DMS 273 treated with DMSO at 0.1 percent for 48 hours (cell line): ENCODE results near the gene PIK3IP1.

Source experiments
- DNase-seq: peaks from one replicate; lab custom pipeline; 2025; lab: John Stamatoyannopoulos, UW

The PIK3IP1 gene

GRCh38 chr22:31278626-31279326, 13.5 kb downstream of the PIK3IP1 start:
- DNase-seq = no peak

DNA sequence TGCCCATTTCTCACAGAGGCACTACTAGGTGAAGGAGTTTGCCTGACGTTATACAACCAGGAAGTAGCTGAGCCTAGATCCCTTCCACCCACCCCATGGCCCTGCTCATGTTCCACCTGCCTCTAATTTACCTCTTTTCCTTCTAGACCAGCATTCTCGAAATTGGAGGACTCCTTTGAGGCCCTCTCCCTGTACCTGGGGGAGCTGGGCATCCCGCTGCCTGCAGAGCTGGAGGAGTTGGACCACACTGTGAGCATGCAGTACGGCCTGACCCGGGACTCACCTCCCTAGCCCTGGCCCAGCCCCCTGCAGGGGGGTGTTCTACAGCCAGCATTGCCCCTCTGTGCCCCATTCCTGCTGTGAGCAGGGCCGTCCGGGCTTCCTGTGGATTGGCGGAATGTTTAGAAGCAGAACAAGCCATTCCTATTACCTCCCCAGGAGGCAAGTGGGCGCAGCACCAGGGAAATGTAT, 14.1 kb downstream of the PIK3IP1 start:
- DNase-seq = no peak

DNA sequence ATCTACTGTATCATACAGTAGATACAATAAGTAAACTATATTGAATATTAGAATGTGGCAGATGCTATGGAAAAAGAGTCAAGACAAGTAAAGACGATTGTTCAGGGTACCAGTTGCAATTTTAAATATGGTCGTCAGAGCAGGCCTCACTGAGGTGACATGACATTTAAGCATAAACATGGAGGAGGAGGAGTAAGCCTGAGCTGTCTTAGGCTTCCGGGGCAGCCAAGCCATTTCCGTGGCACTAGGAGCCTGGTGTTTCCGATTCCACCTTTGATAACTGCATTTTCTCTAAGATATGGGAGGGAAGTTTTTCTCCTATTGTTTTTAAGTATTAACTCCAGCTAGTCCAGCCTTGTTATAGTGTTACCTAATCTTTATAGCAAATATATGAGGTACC, 14.5 kb downstream of the PIK3IP1 start:
- DNase-seq = no peak

DNA sequence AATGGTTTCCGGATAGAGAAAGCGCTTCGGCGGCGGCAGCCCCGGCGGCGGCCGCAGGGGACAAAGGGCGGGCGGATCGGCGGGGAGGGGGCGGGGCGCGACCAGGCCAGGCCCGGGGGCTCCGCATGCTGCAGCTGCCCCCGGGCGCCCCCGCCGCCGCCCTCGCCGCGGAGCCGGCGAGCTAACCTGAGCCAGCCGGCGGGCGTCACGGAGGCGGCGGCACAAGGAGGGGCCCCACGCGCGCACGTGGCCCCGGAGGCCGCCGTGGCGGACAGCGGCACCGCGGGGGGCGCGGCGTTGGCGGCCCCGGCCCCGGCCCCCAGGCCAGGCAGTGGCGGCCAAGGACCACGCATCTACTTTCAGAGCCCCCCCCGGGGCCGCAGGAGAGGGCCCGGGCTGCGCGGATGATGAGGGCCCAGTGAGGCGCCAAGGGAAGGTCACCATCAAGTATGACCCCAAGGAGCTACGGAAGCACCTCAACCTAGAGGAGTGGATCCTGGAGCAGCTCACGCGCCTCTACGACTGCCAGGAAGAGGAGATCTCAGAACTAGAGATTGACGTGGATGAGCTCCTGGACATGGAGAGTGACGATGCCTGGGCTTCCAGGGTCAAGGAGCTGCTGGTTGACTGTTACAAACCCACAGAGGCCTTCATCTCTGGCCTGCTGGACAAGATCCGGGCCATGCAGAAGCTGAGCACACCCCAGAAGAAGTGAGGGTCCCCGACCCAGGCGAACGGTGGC, 15.7 kb downstream of the PIK3IP1 start:
- no peak for DNase-seq

- DNase-seq = no peak
These were observed 16.7 kb downstream of the PIK3IP1 start for GRCh38 chr22:31275576-31275975.

DNA sequence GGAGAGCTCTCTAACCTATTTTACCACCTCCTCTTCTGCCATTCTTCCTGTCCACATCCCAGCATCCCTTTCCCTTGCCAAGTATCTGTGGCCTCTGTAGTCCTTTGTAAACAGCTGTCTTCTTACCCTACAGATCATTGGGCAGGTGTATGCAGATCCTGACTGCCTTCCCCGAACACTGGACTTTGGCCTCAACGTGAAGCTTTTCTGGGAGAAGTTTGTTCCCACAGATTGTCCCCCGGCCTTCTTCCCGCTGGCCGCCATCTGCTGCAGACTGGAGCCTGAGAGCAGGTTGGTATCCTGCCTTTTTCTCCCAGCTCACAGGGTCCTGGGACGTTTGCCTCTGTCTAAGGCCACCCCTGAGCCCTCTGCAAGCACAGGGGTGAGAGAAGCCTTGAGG, 17.3 kb downstream of the PIK3IP1 start:
- DNase-seq = no peak

DNA sequence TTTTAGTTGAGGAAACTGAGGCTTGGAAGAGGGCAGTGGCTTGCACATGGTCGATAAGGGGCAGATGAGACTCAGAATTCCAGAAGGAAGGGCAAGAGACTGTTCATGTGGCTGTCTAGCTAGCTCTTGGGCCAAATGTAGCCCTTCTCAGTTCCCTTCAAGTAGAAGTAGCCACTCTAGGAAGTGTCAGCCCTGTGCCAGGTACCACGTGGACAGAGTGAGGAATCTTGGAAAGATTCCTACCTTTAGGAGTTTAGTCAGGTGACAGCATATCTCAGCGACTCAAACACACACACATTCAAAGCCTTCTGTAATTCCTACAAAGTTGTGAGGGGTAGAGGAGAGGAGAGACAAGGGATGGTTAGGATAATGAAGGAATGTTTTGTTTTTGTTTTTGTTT, 18.3 kb downstream of the PIK3IP1 start:
- no peak for DNase-seq

DNA sequence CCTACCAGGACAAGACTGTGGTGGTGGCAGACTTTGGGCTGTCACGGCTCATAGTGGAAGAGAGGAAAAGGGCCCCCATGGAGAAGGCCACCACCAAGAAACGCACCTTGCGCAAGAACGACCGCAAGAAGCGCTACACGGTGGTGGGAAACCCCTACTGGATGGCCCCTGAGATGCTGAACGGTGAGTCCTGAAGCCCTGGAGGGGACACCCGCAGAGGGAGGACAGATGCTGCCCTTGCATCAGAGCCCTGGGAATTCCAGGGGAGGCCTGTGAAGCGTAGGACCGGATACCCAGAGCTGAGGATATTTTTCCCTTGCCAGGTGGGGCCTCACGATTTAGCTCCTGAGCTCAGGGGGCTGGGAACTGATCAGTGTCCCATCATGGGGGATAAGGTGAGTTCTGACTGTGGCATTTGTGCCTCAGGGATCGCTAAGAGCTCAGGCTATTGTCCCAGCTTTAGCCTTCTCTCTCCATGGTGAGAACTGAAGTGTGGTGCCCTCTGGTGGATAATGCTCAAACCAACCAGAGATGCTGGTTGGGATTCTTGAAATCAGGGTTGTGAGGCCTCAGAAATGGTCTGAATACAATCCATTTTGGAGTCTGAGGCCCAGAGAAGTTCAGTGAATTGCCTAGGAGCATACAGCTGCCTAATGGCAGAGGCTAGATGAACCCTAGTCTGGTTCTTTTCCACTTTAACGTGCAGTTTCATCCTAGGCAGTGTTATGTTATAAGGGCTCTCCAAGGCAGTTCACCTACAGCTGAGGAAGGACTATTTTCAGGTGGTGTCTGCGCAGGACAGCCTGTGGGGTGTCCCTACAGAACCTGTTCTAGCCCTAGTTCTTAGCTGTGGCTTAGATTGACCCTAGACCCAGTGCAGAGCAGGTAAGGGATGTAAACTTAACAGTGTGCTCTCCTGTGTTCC, 19.5 kb downstream of the PIK3IP1 start:
- DNase-seq = no peak

- no peak for DNase-seq
These were observed 20.8 kb downstream of the PIK3IP1 start for GRCh38 chr22:31271485-31271884.

- DNase-seq = no peak
These were observed 21.3 kb downstream of the PIK3IP1 start for GRCh38 chr22:31271026-31271425.

GRCh38 chr22:31269892-31270579, 22.3 kb downstream of the PIK3IP1 start:
- no peak for DNase-seq

GRCh38 chr22:31268281-31268680, 24.0 kb downstream of the PIK3IP1 start:
- DNase-seq = no peak

DNA sequence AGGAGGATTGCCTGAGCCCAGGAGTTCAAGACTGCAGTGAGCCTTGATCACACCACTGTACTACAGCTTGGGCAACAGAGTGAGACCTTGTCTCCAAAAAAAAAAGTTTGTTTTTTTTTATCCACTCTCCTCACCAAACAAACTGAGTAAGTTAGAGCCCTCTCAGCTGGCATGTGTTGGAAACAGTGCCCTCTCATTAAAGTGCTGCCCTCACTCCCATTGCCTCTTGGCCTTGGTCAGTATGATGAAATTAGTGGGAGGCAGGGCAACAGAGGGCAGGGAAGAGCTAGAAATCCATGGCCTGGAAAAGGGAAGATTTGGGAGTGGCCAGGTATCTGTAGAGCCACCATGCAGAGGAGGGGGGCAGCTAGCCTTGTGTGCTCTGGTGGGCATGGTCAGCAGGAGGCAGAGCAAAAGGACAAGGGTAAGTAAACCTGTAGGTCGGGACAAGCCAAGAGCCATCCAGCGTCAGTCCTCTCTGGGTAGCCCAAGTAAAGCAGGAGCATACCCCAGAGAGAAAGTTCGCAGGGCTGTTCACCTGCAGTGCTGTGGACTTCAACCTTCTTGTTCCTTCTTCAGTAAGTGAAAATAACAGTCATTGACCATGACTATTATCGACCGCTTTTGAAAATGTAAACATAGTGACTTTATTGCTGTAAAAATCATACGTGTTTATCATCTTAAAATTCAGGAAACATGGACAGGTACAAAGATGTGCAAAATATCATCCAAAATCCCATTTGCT, 28.2 kb downstream of the PIK3IP1 start:
- DNase-seq = no peak

GRCh38 chr22:31262312-31263133, 29.8 kb downstream of the PIK3IP1 start:
- DNase-seq = no peak

DNA sequence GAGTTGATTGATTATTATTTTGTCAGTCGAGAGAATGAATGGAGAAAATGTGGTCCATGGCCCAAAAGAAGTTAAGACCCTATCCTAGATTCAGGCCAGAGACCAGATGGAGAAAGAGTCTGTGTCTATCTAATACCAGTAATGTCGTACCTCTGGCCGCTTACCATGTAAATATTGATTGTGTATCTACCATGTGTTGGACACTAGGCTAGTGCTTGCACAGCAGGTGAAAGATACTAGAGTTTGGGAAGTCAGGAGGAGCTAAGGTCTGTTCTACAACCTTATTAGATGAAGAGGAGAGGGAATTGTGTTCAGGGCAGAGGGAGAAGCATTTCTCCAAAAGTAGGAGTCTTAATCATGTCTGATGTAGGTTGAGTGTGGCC, 31.8 kb downstream of the PIK3IP1 start:
- DNase-seq = no peak

DNA sequence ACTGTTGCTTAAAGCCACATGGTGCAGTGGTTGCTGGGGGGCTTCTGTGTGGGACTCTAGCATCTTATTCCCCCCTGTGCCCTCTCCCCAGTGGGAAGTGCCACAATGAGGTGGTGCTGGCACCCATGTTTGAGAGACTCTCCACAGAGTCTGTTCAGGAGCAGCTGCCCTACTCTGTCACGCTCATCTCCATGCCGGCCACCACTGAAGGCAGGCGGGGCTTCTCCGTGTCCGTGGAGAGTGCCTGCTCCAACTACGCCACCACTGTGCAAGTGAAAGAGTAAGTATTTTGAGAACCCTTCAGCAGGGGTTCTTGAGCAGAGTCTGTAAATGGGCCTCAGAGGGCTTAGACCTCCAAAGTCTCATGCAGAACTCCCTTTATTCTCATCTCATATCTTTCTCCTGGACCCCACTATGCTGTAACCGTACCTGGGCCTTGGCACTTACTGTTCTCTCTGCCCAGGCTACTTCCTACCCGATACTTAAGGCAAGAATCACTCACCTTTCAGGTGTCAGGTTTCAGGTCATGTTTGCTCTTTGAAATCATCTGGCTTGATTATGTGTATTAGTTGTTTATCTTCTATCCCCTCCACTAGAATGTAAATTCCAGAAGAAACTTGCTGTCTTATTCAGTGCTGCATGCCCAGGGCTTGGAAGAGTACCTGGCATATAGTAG, 32.4 kb downstream of the PIK3IP1 start:
- DNase-seq = no peak

- no peak for DNase-seq
These were observed 38.3 kb downstream of the PIK3IP1 start for GRCh38 chr22:31253949-31254348.

DNA sequence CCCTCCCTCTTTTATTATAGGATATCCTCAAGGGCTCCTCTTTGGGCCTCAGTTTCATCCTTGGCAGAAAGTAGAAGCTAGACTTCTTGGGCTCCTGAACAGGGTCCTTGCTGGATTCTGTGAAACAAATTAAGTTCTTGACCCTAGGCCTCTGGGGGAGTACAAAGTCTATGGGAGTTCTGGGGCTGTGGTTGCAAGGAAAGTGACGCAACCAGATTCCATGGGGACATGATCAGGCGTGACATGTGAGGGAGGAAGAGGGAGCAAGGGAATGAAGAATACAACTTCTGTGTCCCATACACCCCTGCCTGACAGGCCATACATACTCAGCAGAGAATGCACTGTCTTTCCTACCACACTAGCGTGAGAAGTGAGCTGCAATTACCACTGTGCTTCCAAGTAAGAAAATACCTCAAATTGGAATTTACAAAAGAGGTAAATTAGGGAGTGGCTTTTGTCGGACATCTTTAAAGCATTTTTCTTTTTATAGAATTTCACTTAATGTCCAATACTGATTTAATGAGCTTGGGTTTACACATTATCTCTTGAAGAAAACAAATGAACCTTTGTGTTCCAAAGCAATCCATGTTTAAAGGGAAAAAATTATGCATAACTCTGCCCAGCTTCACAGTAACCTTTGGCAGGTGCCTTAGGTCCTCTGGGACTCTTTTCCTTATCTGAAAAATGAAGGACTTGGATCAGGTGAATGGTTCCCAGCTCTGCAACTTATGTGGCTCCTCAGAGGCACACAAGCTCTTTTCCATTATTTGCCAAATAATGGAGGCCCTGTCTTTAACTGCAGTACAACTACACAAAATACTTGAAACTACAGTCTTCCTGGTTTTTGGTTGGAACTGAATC, 41.3 kb downstream of the PIK3IP1 start:
- DNase-seq = no peak
